ENCODE results near the gene LILRA6.

DNA sequence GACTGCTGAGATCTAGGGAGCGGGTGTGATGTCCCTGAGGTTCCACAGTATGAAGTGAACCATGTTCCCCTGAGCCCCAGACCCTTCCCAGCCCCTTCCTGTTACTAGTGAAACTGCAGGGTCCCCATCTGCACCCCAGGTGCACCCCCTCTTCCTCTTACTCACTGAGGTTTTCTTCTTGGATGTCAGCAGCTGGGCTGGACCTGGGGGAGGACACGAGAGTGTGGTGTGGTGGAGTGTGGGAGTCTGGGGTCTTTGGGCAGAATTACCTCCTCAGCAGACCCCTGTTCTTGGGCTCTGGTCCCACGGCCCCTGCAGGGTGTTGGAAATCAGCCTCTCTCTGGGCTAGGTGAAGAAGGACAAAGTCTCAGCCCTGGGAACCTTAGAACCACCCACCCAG is 3.3 kb upstream of the LILRA6 start:
- TF ChIP-seq POLR2A (IDR thresholded peaks at IDR 0.05; ENCODE audit: borderline replicate concordance, extremely low read depth, insufficient read depth, insufficient read length) (no peak), ZNF274 (IDR thresholded peaks at IDR 0.05; ENCODE audit: low read depth, low read length) (no peak), EGR1 (IDR thresholded peaks at IDR 0.05; ENCODE audit: low read depth) (no peak), ATF3 (IDR thresholded peaks at IDR 0.05) (no peak), RAD21 (IDR thresholded peaks at IDR 0.05; ENCODE audit: low read depth) (no peak)
- TF ChIP-seq, protein P1, sequence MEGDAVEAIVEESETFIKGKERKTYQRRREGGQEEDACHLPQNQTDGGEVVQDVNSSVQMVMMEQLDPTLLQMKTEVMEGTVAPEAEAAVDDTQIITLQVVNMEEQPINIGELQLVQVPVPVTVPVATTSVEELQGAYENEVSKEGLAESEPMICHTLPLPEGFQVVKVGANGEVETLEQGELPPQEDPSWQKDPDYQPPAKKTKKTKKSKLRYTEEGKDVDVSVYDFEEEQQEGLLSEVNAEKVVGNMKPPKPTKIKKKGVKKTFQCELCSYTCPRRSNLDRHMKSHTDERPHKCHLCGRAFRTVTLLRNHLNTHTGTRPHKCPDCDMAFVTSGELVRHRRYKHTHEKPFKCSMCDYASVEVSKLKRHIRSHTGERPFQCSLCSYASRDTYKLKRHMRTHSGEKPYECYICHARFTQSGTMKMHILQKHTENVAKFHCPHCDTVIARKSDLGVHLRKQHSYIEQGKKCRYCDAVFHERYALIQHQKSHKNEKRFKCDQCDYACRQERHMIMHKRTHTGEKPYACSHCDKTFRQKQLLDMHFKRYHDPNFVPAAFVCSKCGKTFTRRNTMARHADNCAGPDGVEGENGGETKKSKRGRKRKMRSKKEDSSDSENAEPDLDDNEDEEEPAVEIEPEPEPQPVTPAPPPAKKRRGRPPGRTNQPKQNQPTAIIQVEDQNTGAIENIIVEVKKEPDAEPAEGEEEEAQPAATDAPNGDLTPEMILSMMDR (IDR thresholded peaks at IDR 0.05 in 2 of 3, conservative IDR thresholded peaks at IDR 0.05 in 1 of 3; ENCODE audit: borderline replicate concordance in 1 of 3, insufficient read depth in 1 of 3, low read depth in 2 of 3, low read length in 2 of 3), result no peak

All from HCT116 (cell line).